Neural cell (in vitro differentiated cells): ENCODE measurements around the gene RCL1. TPM values are rescaled to one million over a fixed set of nuclear protein-coding genes. Genes with fewer than 3 reads are reported as not detected.

ENCODE experiments used
- H2AFZ ChIP-seq: fragments of 200-600, 300-800 bp; sonication (generic), shearing (Covaris generic); 2 replicates; pipeline ENCODE4 v1.6.0; 2014; ENCODE audit warnings: low read depth, mild to moderate bottlenecking, antibody characterized with exemption, low read length, moderate library complexity
- H3F3A ChIP-seq: fragments of 200-600 bp; shearing (Covaris generic); 2 replicates; pipeline ENCODE4 v1.6.1; 2016; ENCODE audit warnings: mild to moderate bottlenecking, moderate library complexity, mixed read lengths, antibody characterized with exemption, low read length; ENCODE audit not compliant: insufficient read depth, poor library complexity, severe bottlenecking
- H3K27ac ChIP-seq: fragments of 200-600, 300-800 bp; sonication (generic), shearing (Covaris generic); 2 replicates; pipeline ENCODE4 v1.5.1; 2014; ENCODE audit warnings: mild to moderate bottlenecking, low read length, moderate library complexity
- H3K27me3 ChIP-seq: fragments of 300-800, 200-600 bp; sonication (generic), shearing (Covaris generic); 2 replicates; pipeline ENCODE4 v1.6.0; 2014; ENCODE audit warnings: mild to moderate bottlenecking, low read depth, low read length, moderate library complexity; ENCODE audit not compliant: insufficient read depth
- H3K36me3 ChIP-seq: fragments of 300-800, 200-600 bp; sonication (generic), shearing (Covaris generic); 2 replicates; pipeline ENCODE4 v1.5.1; 2014; ENCODE audit warnings: mild to moderate bottlenecking, antibody characterized with exemption, low read length, moderate library complexity; ENCODE audit not compliant: insufficient read depth
- H3K4me2 ChIP-seq: fragments of 300-800, 200-600 bp; sonication (generic), shearing (Covaris generic); 2 replicates; pipeline ENCODE4 v1.6.0; 2014; ENCODE audit warnings: mild to moderate bottlenecking, low read length
- H3K4me3 ChIP-seq: fragments of 300-800, 200-600 bp; sonication (generic), shearing (Covaris generic); 2 replicates; pipeline ENCODE4 v1.5.1; 2014; ENCODE audit warnings: mild to moderate bottlenecking, low read length, moderate library complexity
- H3K79me2 ChIP-seq: fragments of 200-600 bp; shearing (Covaris generic); replicated peaks from 2 replicates; pipeline ENCODE4 v1.6.0; 2014; ENCODE audit warnings: mild to moderate bottlenecking, low read length, moderate library complexity; ENCODE audit not compliant: insufficient read depth
- H3K9ac ChIP-seq: fragments of 300-800, 200-600 bp; sonication (generic), shearing (Covaris generic); 2 replicates; pipeline ENCODE4 v1.6.1; 2016; ENCODE audit warnings: mild to moderate bottlenecking, low read length, mixed read lengths
- H3K9me2 ChIP-seq: fragments of 200-600 bp; shearing (Covaris generic); 2 replicates; pipeline ENCODE4 v1.6.1; 2016; ENCODE audit warnings: mild to moderate bottlenecking, low read length, mixed read lengths; ENCODE audit not compliant: insufficient read depth
- H3K9me3 ChIP-seq: fragments of 200-600, 300-800 bp; sonication (generic), shearing (Covaris generic); 2 replicates; pipeline ENCODE4 v1.6.1; 2016; ENCODE audit warnings: mild to moderate bottlenecking, mixed run types, low read length, moderate library complexity, mixed read lengths
- H4K20me1 ChIP-seq: fragments of 200-600 bp; shearing (Covaris generic); 2 replicates; pipeline ENCODE4 v1.6.1; 2016; ENCODE audit warnings: mild to moderate bottlenecking, mixed run types; ENCODE audit not compliant: insufficient read depth
- EP300 ChIP-seq: fragments of 450-650 bp; conservative IDR thresholded peaks from 2 replicates; pipeline ENCODE4 v1.6.1; 2014; ENCODE audit warnings: antibody characterized with exemption, mild to moderate bottlenecking, moderate library complexity; ENCODE audit not compliant: poor library complexity, severe bottlenecking
- EZH2 ChIP-seq: fragments of 200-600, 300-800 bp; shearing (Covaris generic), sonication (generic); IDR thresholded peaks from 2 replicates; pipeline ENCODE4 v1.6.1; 2014; ENCODE audit warnings: antibody characterized with exemption, low read length, borderline replicate concordance, mild to moderate bottlenecking; ENCODE audit not compliant: insufficient read depth, poor library complexity, severe bottlenecking
- MXI1 ChIP-seq: fragments of 450-650 bp; conservative IDR thresholded peaks from 2 replicates; pipeline ENCODE4 v1.6.1; 2014; ENCODE audit warnings: antibody characterized with exemption, mild to moderate bottlenecking; ENCODE audit not compliant: poor library complexity, severe bottlenecking
- POLR2AphosphoS5 ChIP-seq: IDR thresholded peaks from 2 replicates; pipeline ENCODE4 v1.6.1; 2012
- RAD21 ChIP-seq: fragments of 450-650 bp; conservative IDR thresholded peaks from 2 replicates; pipeline ENCODE4 v1.6.1; 2014; ENCODE audit warnings: antibody characterized with exemption, mild to moderate bottlenecking, moderate library complexity
- SMC3 ChIP-seq: fragments of 450-650 bp; conservative IDR thresholded peaks from 2 replicates; pipeline ENCODE4 v1.6.1; 2014; ENCODE audit warnings: antibody characterized with exemption, mild to moderate bottlenecking, moderate library complexity; ENCODE audit not compliant: poor library complexity
- TAF1 ChIP-seq: IDR thresholded peaks from 2 replicates; pipeline ENCODE4 v1.6.1; 2012; ENCODE audit warnings: low read depth
- polyA plus RNA-seq: library from polyadenylated mRNA; depleted of rRNA; stranded (reverse); fragments of >200 nt; gene quantifications from 2 replicates; pipeline ENCODE4 v1.2.3, GENCODE V29; 2014
- TF ChIP-seq, protein P1 (sequence below): IDR thresholded peaks from 2 replicates; pipeline ENCODE4 v1.6.1; 2012; ENCODE audit warnings: borderline replicate concordance
- TF ChIP-seq, protein P2 (sequence below): fragments of 450-650 bp; IDR thresholded peaks from 2 replicates; pipeline ENCODE4 v1.5.1; 2014; ENCODE audit warnings: antibody characterized with exemption, mild to moderate bottlenecking, moderate library complexity; ENCODE audit not compliant: poor library complexity, severe bottlenecking

The RCL1 gene
- polyA plus RNA-seq, 1 donor from 2014 or later: 4.2 TPM

DNA sequence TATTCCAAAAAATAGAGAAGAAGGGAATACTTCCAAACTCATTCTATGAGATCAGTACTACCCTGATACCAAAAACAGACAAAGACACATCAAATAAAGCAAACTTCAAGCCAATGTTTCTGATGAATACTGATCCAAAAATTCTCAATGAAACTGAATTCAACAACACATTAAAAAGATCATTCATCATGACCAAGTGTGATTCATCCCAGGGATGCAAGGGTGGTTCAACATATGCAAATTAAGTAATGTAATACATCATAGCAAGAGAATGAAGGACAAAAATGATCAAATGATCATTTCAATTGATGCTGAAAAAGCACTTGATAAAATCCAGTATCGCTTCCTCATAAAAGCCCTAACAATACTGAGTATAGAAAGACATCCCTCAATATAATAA, 4.9 kb upstream of the RCL1 start:
- Histone ChIP-seq H3K36me3 (no peaks in the 10 kb centered on the region), H3K9me2 (no peaks in the 10 kb centered on the region), H3K27me3 (no peaks in the 10 kb centered on the region), H3K27ac (no peak overlapping the region), H2AFZ (no peak overlapping the region), H3K4me2 (no peak overlapping the region), H3K9me3 (no peaks in the 10 kb centered on the region), H3K9ac (no peak overlapping the region), H3K79me2 (no peaks in the 10 kb centered on the region), H3K4me3 (no peak overlapping the region), H4K20me1 (no peaks in the 10 kb centered on the region), H3F3A (no peaks in the 10 kb centered on the region)
- no peak for TF ChIP-seq RAD21
- TF ChIP-seq MXI1: no peak
- no peak for TF ChIP-seq EP300
- TF ChIP-seq TAF1: no peak
- TF ChIP-seq, protein P1, sequence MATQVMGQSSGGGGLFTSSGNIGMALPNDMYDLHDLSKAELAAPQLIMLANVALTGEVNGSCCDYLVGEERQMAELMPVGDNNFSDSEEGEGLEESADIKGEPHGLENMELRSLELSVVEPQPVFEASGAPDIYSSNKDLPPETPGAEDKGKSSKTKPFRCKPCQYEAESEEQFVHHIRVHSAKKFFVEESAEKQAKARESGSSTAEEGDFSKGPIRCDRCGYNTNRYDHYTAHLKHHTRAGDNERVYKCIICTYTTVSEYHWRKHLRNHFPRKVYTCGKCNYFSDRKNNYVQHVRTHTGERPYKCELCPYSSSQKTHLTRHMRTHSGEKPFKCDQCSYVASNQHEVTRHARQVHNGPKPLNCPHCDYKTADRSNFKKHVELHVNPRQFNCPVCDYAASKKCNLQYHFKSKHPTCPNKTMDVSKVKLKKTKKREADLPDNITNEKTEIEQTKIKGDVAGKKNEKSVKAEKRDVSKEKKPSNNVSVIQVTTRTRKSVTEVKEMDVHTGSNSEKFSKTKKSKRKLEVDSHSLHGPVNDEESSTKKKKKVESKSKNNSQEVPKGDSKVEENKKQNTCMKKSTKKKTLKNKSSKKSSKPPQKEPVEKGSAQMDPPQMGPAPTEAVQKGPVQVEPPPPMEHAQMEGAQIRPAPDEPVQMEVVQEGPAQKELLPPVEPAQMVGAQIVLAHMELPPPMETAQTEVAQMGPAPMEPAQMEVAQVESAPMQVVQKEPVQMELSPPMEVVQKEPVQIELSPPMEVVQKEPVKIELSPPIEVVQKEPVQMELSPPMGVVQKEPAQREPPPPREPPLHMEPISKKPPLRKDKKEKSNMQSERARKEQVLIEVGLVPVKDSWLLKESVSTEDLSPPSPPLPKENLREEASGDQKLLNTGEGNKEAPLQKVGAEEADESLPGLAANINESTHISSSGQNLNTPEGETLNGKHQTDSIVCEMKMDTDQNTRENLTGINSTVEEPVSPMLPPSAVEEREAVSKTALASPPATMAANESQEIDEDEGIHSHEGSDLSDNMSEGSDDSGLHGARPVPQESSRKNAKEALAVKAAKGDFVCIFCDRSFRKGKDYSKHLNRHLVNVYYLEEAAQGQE: no peak
- TF ChIP-seq POLR2AphosphoS5: no peak
- TF ChIP-seq, protein P2, sequence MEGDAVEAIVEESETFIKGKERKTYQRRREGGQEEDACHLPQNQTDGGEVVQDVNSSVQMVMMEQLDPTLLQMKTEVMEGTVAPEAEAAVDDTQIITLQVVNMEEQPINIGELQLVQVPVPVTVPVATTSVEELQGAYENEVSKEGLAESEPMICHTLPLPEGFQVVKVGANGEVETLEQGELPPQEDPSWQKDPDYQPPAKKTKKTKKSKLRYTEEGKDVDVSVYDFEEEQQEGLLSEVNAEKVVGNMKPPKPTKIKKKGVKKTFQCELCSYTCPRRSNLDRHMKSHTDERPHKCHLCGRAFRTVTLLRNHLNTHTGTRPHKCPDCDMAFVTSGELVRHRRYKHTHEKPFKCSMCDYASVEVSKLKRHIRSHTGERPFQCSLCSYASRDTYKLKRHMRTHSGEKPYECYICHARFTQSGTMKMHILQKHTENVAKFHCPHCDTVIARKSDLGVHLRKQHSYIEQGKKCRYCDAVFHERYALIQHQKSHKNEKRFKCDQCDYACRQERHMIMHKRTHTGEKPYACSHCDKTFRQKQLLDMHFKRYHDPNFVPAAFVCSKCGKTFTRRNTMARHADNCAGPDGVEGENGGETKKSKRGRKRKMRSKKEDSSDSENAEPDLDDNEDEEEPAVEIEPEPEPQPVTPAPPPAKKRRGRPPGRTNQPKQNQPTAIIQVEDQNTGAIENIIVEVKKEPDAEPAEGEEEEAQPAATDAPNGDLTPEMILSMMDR: no peak
- TF ChIP-seq EZH2: no peak
- TF ChIP-seq SMC3: no peak

DNA sequence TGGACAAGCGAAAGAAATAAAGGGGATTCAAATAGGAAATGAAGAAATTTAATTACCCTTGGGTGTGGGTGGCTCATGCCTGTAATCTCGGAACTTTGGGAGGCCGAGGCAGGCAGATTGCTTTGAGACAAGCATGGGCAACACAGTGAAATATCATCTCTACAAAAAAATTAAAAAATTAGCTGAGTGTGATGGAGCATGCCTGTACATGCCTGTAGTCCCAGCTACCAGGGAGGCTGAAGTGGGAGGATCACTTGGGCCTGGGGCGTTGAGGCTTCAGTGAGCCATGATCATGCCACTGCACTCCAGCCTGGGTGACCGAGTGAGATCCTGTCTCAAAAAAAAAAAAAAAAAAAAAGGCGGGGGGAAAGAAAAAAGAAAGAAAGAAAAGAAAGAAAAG, 4.0 kb upstream of the RCL1 start:
- H3K9me3 ChIP-seq: no peaks in the 10 kb centered on the region
- TF ChIP-seq, protein P2: no peak
- no peak for TF ChIP-seq EP300
- TF ChIP-seq POLR2AphosphoS5: no peak
- no peak for TF ChIP-seq RAD21
- no peak for TF ChIP-seq TAF1
- TF ChIP-seq, protein P1: no peak
- TF ChIP-seq SMC3: no peak
- TF ChIP-seq EZH2: no peak
- no peak for TF ChIP-seq MXI1
- no peak overlapping the region for H3K27ac ChIP-seq
- no peak overlapping the region for H3K4me2 ChIP-seq
- H2AFZ ChIP-seq: no peak overlapping the region
- no peaks in the 10 kb centered on the region for H3K36me3 ChIP-seq
- no peaks in the 10 kb centered on the region for H3K27me3 ChIP-seq
- no peak overlapping the region for H3K4me3 ChIP-seq
- no peaks in the 10 kb centered on the region for H3K79me2 ChIP-seq
- H3K9me2 ChIP-seq: no peaks in the 10 kb centered on the region
- no peaks in the 10 kb centered on the region for H3F3A ChIP-seq
- H3K9ac ChIP-seq: no peak overlapping the region
- H4K20me1 ChIP-seq: no peaks in the 10 kb centered on the region
